SK-N-SH (cell line): ENCODE data around the gene KRTAP10-7. TPM values are rescaled to one million over a fixed set of nuclear protein-coding genes. Genes with fewer than 3 reads are reported as not detected.

ENCODE experiments used
- CTCF ChIA-PET: fragments of 300-600, 350-600 bp; formaldehyde crosslinking; extraction: SDS; loops from one replicate; lab custom pipeline; 2021; lab: Yijun Ruan, JAX
- POLR2A ChIA-PET: fragments of 350-600 bp; sonication (Branson Sonifier 250); formaldehyde crosslinking; extraction: SDS; loops from one replicate; lab custom pipeline; 2020; ENCODE audit warnings: antibody characterized with exemption, inconsistent platforms; lab: Yijun Ruan, JAX
- DNase-seq: peaks from one replicate; pipeline ENCODE4 v3.0.0; 2012
- H2AFZ ChIP-seq: fragments of 200-600 bp; sonication (generic); 2 replicates; pipeline ENCODE4 v1.8.1; 2016; ENCODE audit warnings: antibody characterized with exemption, mild to moderate bottlenecking, low read depth
- H3F3A ChIP-seq: fragments of 200-600 bp; sonication (generic); replicated peaks from 2 replicates; pipeline ENCODE3; 2016; ENCODE audit warnings: antibody characterized with exemption, mild to moderate bottlenecking; ENCODE audit not compliant: insufficient read depth
- H3K27ac ChIP-seq, 2 experiments: fragments of 200-500 bp in 1 of 2; fragments of 200-600 bp in 1 of 2; sonication (Bioruptor generic) in 1 of 2; sonication (generic), shearing (Covaris generic) in 1 of 2; 2 replicates each; pipeline versions ENCODE4 v1.5.1 to v1.6.1; 2014 to 2016; ENCODE audit warnings: low read depth in 2 of 2, inconsistent platforms in 1 of 2, low read length in 1 of 2, mild to moderate bottlenecking in 1 of 2, mixed read lengths in 1 of 2
- H3K27me3 ChIP-seq: fragments of 200-600 bp; sonication (generic), shearing (Covaris generic); 2 replicates; pipeline ENCODE4 v1.6.1; 2016; ENCODE audit warnings: mixed run types; ENCODE audit not compliant: insufficient read depth
- H3K36me3 ChIP-seq, 2 experiments: fragments of 200-500 bp in 1 of 2; fragments of 200-600 bp in 1 of 2; sonication (Bioruptor generic) in 1 of 2; sonication (generic) in 1 of 2; replicated peaks in 1 of 2; 2 replicates each; pipeline versions ENCODE3 to v1.5.1; 2014 to 2016; ENCODE audit warnings: low read length in 1 of 2, mild to moderate bottlenecking in 1 of 2; ENCODE audit not compliant: insufficient read depth in 2 of 2, control insufficient read depth in 1 of 2
- H3K4me1 ChIP-seq, 2 experiments: fragments of 200-500 bp in 1 of 2; fragments of 200-600 bp in 1 of 2; sonication (Bioruptor generic) in 1 of 2; sonication (generic), shearing (Covaris generic) in 1 of 2; 2 replicates each; pipeline versions ENCODE4 v1.5.1 to v1.6.1; 2014 to 2016; ENCODE audit warnings: low read depth in 1 of 2, low read length in 1 of 2, mixed run types in 1 of 2; ENCODE audit not compliant: insufficient read depth in 2 of 2, control insufficient read depth in 1 of 2
- H3K4me2 ChIP-seq: fragments of 200-600 bp; sonication (generic), shearing (Covaris generic); 2 replicates; pipeline ENCODE4 v1.6.1; 2017; ENCODE audit warnings: mixed run types
- H3K4me3 ChIP-seq, 2 experiments: fragments of 200-500 bp in 1 of 2; fragments of 200-600 bp in 1 of 2; sonication (Bioruptor generic) in 1 of 2; sonication (generic), shearing (Covaris generic) in 1 of 2; 2 replicates each; pipeline versions ENCODE4 v1.5.1 to v1.8.1; 2014 to 2016; ENCODE audit warnings: low read depth in 2 of 2, inconsistent platforms in 1 of 2, low read length in 1 of 2, mild to moderate bottlenecking in 1 of 2, mixed read lengths in 1 of 2, moderate library complexity in 1 of 2
- H3K79me2 ChIP-seq: fragments of 200-600 bp; sonication (generic); 2 replicates; pipeline ENCODE4 v1.8.1; 2017; ENCODE audit warnings: mild to moderate bottlenecking; ENCODE audit not compliant: insufficient read depth
- H3K9ac ChIP-seq: fragments of 200-600 bp; sonication (generic); 2 replicates; pipeline ENCODE4 v1.6.1; 2017; ENCODE audit warnings: mixed run types
- H3K9me2 ChIP-seq: fragments of 200-600 bp; sonication (generic); 2 replicates; pipeline ENCODE4 v1.6.1; 2017; ENCODE audit warnings: mixed run types
- H3K9me3 ChIP-seq: fragments of 200-600 bp; sonication (generic); 2 replicates; pipeline ENCODE4 v1.6.1; 2017; ENCODE audit warnings: mixed run types, mild to moderate bottlenecking, moderate library complexity
- H4K20me1 ChIP-seq: fragments of 200-600 bp; sonication (generic); 2 replicates; pipeline ENCODE4 v1.6.1; 2017; ENCODE audit warnings: mild to moderate bottlenecking, mixed run types; ENCODE audit not compliant: insufficient read depth
- EP300 ChIP-seq, 2 experiments: IDR thresholded peaks; 2 replicates each; pipeline versions ENCODE4 v1.4.0 to v1.6.1; 2012; ENCODE audit warnings: borderline replicate concordance in 1 of 2, low read depth in 1 of 2, low read length in 1 of 2
- EZH2phosphoT487 ChIP-seq: fragments of 200-600 bp; sonication (generic); IDR thresholded peaks from 2 replicates; pipeline ENCODE4 v1.6.1; 2017; ENCODE audit warnings: low read depth, mixed run types, mild to moderate bottlenecking, antibody characterized with exemption, moderate library complexity, borderline replicate concordance
- FOSL2 ChIP-seq: IDR thresholded peaks from 2 replicates; pipeline ENCODE4 v1.4.0; 2012; ENCODE audit warnings: low read depth, mild to moderate bottlenecking, moderate library complexity, borderline replicate concordance
- FOXM1 ChIP-seq: IDR thresholded peaks from 2 replicates; pipeline ENCODE4 v1.4.0; 2012; ENCODE audit warnings: low read depth, mild to moderate bottlenecking
- GATA2 ChIP-seq: sonication (generic); formaldehyde crosslinking; IDR thresholded peaks from 2 replicates; pipeline ENCODE4 v1.5.0; 2020; ENCODE audit warnings: mild to moderate bottlenecking, missing genetic modification reagents
- IRF3 ChIP-seq: fragments of 150-350 bp; IDR thresholded peaks from 2 replicates; pipeline ENCODE4 v1.6.1; 2016; ENCODE audit warnings: mild to moderate bottlenecking, low read depth, low read length
- JUND ChIP-seq: IDR thresholded peaks from 2 replicates; pipeline ENCODE4 v1.4.0; 2012
- MEF2A ChIP-seq: IDR thresholded peaks from 2 replicates; pipeline ENCODE4 v1.4.0; 2012; ENCODE audit warnings: low read depth, borderline replicate concordance
- PBX3 ChIP-seq: IDR thresholded peaks from 2 replicates; pipeline ENCODE4; 2012
- POLR2AphosphoS5 ChIP-seq: IDR thresholded peaks from 2 replicates; pipeline ENCODE4 v1.6.1; 2012; ENCODE audit warnings: low read depth, low read length
- RAD21 ChIP-seq: IDR thresholded peaks from 2 replicates; pipeline ENCODE4 v1.6.1; 2012; ENCODE audit warnings: mild to moderate bottlenecking, low read length
- RCOR1 ChIP-seq: fragments of 150-350 bp; IDR thresholded peaks from 2 replicates; pipeline ENCODE4 v1.6.1; 2017; ENCODE audit warnings: antibody characterized with exemption, low read length
- RFX5 ChIP-seq: IDR thresholded peaks from 2 replicates; pipeline ENCODE4 v1.6.1; 2012; ENCODE audit warnings: mild to moderate bottlenecking, improper control_type of control experiment, low read length
- SIN3A ChIP-seq: IDR thresholded peaks from 2 replicates; pipeline ENCODE4 v1.6.1; 2012; ENCODE audit warnings: low read depth, mild to moderate bottlenecking, low read length, moderate library complexity, borderline replicate concordance
- TCF12 ChIP-seq: IDR thresholded peaks from 2 replicates; pipeline ENCODE4 v1.4.0; 2012
- USF2 ChIP-seq: fragments of 150-350 bp; IDR thresholded peaks from 2 replicates; pipeline ENCODE4 v1.6.1; 2017; ENCODE audit warnings: antibody characterized with exemption, low read length, low read depth, borderline replicate concordance
- WGBS: methylation state at CpG from one replicate; pipeline ENCODE4 v1.1.6; 2017; ENCODE audit warnings: low lambda C conversion rate; 5-methylcytosine and 5-hydroxymethylcytosine counted together
- polyA plus RNA-seq, 3 experiments: library from polyadenylated mRNA; depleted of rRNA; stranded (reverse); fragments of >200 nt; gene quantifications; 2 replicates each; pipeline ENCODE4 v1.2.3, GENCODE V29; 2012
- TF ChIP-seq, protein P1 (sequence below): IDR thresholded peaks from 2 replicates; pipeline ENCODE4 v1.4.0; 2012; ENCODE audit warnings: low read depth
- TF ChIP-seq, protein P2 (sequence below): IDR thresholded peaks from 2 replicates; pipeline ENCODE4 v1.4.0; 2012; ENCODE audit warnings: low read depth, borderline replicate concordance

The KRTAP10-7 gene
- polyA plus RNA-seq, 1 of the 3 experiments (the other 2 are of a cell fraction) = not detected

GRCh38 chr21:44614161-44614631 is 13.8 kb downstream of the KRTAP10-7 start:
- Histone ChIP-seq H3K27me3 (peaks cover 49% of the 10 kb centered on the region), H3K36me3 (no peaks in the 10 kb centered on the region), H3K4me2 (no peak overlapping the region), H3K9me2 (no peaks in the 10 kb centered on the region), H3K79me2 (no peaks in the 10 kb centered on the region), H3K9ac (no peak overlapping the region), H3K4me1 (no peaks in the 10 kb centered on the region), H3K9me3 (no peaks in the 10 kb centered on the region), H3F3A (no peaks in the 10 kb centered on the region), H3K4me3 (no peak overlapping the region), H3K27ac (no peak overlapping the region), H4K20me1 (no peaks in the 10 kb centered on the region), H2AFZ (no peak overlapping the region)
- no peak for DNase-seq
- 12% methylated on average over 13 of the region's 20 CpGs for WGBS
- ChIA-PET POLR2A (no interaction called here), CTCF (no interaction called here)
- TF ChIP-seq RFX5 (no peak), MEF2A (no peak), TCF12 (no peak), SIN3A (no peak), FOSL2 (no peak), RAD21 (no peak), POLR2AphosphoS5 (no peak), EZH2phosphoT487 (no peak), RCOR1 (no peak), EP300 (IDR thresholded peaks at IDR 0.05; ENCODE audit: borderline replicate concordance in 1 of 2, low read depth in 1 of 2, low read length in 1 of 2) (no peak), FOXM1 (no peak), GATA2 (CRISPR knock-in tag) (no peak), USF2 (no peak), PBX3 (no peak), IRF3 (no peak), JUND (no peak)
- TF ChIP-seq, protein P1, sequence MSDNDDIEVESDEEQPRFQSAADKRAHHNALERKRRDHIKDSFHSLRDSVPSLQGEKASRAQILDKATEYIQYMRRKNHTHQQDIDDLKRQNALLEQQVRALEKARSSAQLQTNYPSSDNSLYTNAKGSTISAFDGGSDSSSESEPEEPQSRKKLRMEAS = no peak
- TF ChIP-seq, protein P2, sequence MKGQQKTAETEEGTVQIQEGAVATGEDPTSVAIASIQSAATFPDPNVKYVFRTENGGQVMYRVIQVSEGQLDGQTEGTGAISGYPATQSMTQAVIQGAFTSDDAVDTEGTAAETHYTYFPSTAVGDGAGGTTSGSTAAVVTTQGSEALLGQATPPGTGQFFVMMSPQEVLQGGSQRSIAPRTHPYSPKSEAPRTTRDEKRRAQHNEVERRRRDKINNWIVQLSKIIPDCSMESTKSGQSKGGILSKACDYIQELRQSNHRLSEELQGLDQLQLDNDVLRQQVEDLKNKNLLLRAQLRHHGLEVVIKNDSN = no peak
